Measurements from ENCODE around the gene TMEM59L. TPM values are rescaled to one million over a fixed set of nuclear protein-coding genes. Genes with fewer than 3 reads are reported as not detected.

The TMEM59L gene
- total RNA-seq, 1 experiment from 2014 or later, result 0.61 TPM

- no peak for DNase-seq (ENCODE audit: low read depth)
Measured at GRCh38 chr19:18608102-18608804, 4.4 kb upstream of the TMEM59L start.

GRCh38 chr19:18608805-18609716 lies 3.6 kb upstream of the TMEM59L start:
- no peak for DNase-seq (ENCODE audit: low read depth)

GRCh38 chr19:18609717-18610051 lies 3.0 kb upstream of the TMEM59L start:
- no peak for DNase-seq (ENCODE audit: low read depth)

GRCh38 chr19:18610245-18610555 lies 2.5 kb upstream of the TMEM59L start:
- no peak for DNase-seq (ENCODE audit: low read depth)

GRCh38 chr19:18610556-18611326 lies 1.9 kb upstream of the TMEM59L start:
- DNase-seq (ENCODE audit: low read depth), result no peak

- DNase-seq (ENCODE audit: low read depth), result no peak
Measured at GRCh38 chr19:18611327-18612050, 1.2 kb upstream of the TMEM59L start.

GRCh38 chr19:18612051-18612771 lies 459 bp upstream of the TMEM59L start:
- no peak for DNase-seq (ENCODE audit: low read depth)

GRCh38 chr19:18613589-18614234 lies 1.0 kb downstream of the TMEM59L start:
- no peak for DNase-seq (ENCODE audit: low read depth)

- DNase-seq (ENCODE audit: low read depth), result no peak
Measured at GRCh38 chr19:18616023-18616422, 3.4 kb downstream of the TMEM59L start.

- no peak for DNase-seq (ENCODE audit: low read depth)
Measured at GRCh38 chr19:18617562-18617961, 4.9 kb downstream of the TMEM59L start.

- no peak for DNase-seq (ENCODE audit: low read depth)
Measured at GRCh38 chr19:18618236-18618635, 5.6 kb downstream of the TMEM59L start.

GRCh38 chr19:18620311-18620710 lies 7.6 kb downstream of the TMEM59L start:
- no peak for DNase-seq (ENCODE audit: low read depth)

- DNase-seq (ENCODE audit: low read depth), result no peak
Measured at GRCh38 chr19:18620902-18621301, 8.2 kb downstream of the TMEM59L start.

GRCh38 chr19:18626906-18627305 lies 14.2 kb downstream of the TMEM59L start:
- no peak for DNase-seq (ENCODE audit: low read depth)

- no peak for DNase-seq (ENCODE audit: low read depth)
Measured at GRCh38 chr19:18629166-18630088, 16.8 kb downstream of the TMEM59L start.

- no peak for DNase-seq (ENCODE audit: low read depth)
Measured at GRCh38 chr19:18633321-18633720, 20.7 kb downstream of the TMEM59L start.

- no peak for DNase-seq (ENCODE audit: low read depth)
Measured at GRCh38 chr19:18634612-18635297, 22.1 kb downstream of the TMEM59L start.

- no peak for DNase-seq (ENCODE audit: low read depth)
Measured at GRCh38 chr19:18635831-18636182, 23.1 kb downstream of the TMEM59L start.
